Fibroblast of skin of right quadriceps (primary cell): ENCODE data around the gene DMXL1.

Source experiments
- DNase-seq: peaks from one replicate; pipeline ENCODE4 v3.0.0-alpha.2; 2013

The DMXL1 gene

DNA sequence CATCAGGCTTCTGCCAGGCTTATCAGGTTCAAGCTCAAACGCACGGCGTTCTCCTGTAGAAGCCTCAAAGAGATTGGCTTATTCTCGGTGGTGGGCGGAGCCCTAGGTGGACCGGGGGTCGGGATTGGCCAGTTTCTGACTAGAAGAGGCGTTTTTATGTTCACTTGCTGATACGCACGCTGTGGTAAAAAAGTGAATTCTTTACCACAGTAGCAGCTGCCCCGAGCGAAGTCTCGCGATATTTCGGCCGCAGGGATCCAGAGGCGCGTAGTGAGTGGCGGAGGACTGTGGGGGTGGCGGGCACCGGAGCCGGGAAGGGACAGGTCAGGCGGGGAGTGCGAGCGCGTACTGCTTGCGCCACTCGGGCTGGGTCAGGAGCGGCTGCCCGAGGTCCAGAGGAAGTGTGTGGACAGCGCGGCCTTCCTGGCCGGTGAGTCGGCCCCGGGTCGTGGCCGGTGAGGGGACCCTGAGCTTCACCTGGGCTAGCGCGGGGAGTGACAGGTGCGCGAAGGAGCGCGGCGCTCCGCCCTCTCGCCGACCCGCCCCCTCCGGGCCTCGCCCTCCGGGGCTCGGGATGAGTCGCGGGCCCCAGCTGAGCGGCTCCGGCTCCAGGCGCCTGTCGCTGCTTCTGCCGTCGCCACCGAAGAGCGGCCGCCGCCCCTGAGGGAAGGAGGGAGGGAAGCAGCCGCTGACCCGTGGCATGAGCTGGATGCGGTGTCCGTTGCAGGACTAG, at the start of gene DMXL1:
Gene DMXL1, plus strand, starts transcription at position 260 of the 733 bp plus-strand sequence. CDS start 483 bp downstream, outside the sequence.
- peak; percentile 99 for DNase-seq

GRCh38 chr5:119021149-119021732, 49.6 kb upstream of the DMXL1 start:
- DNase-seq, result no peak

DNA sequence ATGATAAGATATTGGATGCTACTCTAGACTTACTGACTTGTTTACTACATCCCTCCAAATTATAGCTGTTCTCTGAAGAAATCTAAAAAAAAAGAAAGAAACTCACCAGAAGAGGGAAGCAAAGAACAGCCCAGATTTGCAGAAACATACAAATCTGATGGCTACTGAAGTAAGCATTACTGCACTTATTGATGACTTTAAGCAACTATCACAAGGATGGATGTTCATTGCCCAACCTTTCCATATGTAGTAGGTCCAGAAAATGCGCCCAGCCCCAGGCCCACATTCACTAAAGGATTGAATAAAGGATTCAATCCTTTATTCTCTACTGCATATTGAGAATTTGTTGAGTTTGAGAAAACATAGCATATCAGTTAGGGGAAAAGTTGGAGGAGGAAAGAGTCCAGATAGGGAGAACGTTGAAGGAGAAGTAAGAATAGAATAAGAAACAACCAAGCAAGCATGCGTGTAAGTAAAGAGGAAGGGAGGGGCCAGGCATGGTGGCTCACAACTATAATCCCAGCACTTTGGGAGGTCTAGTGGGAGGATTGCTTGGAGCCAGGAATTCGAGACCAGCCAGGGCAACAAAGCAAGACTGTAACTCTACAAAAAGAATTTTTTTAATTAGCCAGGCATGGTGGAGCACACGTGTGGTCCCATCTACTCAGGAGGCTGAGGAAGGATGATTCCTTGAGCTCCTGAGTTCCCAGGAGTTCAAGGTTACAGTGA, 48.7 kb upstream of the DMXL1 start:
- peak; percentile 36 for DNase-seq

- DNase-seq, result no peak
Observed at GRCh38 chr5:119022773-119023172, 48.1 kb upstream of the DMXL1 start.

DNA sequence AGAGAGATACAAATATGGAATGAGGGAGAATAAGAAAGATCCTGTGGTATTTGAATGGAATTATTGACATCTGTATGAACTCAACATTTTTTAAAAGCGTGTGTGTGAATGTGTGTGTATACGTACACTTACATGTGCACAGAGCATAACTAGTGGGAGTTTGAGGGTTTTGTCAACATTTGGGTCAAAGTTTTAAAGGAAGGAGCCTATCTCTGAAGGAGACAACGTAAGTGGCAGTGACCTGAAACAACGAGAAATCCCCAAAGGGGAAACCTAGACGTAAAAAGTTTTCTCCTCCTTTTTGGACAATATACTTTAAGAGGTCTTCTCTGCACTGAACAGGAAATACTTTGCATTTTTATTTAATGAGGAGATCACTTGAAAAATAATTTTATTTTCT, 42.3 kb upstream of the DMXL1 start:
- peak; percentile 21 for DNase-seq

- no peak for DNase-seq
Observed at GRCh38 chr5:119031011-119031886, 39.6 kb upstream of the DMXL1 start.

- no peak for DNase-seq
Observed at GRCh38 chr5:119031905-119032304, 39.0 kb upstream of the DMXL1 start.

GRCh38 chr5:119032656-119033055, 38.2 kb upstream of the DMXL1 start:
- no peak for DNase-seq

GRCh38 chr5:119033135-119033534, 37.8 kb upstream of the DMXL1 start:
- DNase-seq, result no peak

DNA sequence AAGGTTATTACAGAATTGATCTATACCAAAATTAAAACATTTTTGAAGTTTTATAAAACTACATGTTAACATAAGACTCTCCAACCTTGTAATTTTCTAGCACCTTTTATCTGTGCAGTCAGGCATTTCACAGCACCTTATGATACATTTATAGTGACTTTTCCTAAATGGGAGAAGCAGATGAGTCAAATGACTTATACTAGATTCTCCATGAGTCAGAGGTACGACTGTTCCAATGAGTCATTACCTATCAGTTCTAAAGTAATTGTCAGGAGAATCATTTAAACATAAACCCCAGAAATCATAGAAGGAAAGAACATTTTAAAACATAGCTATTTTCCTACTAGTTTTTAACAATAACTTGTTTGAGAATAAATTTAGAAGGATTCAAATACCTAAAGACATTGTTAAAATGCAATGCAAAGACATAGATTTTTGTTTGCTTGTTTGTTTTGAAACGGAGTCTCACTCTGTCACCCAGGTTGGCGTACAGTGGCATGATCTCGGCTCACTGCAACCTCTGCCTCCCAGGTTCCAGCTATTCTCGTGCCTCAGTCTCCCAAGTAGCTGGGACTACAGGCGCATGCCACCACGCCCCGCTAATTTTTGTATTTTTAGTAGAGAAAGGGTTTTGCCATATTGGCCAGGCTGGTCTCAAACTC, 34.7 kb upstream of the DMXL1 start:
- DNase-seq, result peak; percentile 77

DNA sequence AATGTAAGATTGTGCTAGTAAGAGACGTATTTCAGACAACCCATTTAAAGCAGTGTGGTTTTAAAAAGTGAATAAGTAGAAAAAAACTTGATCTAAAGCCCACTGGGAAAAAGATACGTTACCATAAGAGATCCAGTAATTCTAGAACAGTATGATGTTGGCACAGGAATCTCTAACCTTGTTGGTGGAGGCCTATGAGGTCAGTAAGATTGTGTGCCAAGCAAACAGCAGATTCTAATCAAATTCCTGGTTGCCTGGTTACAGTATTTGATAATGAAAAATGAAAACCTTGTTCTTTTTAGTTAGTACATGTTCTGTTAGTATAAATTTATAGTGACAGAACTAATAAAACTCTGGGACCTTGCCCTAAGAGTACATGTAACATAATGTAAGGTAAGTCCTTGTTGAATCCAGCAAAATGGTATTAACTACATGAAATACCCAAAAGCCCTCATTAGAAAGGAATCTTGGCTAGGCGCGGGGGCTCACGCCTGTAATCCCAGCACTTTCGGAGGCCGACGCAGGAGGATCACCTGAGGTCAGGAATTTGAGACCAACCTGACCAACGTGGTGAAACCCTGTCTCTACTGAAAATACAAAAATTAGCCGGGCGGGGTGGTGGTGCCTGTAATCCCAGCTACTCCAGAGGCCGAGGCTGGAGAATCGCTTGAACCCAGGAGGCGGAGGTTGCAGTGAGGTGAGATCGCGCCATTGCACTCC, 33.2 kb upstream of the DMXL1 start:
- DNase-seq, result peak; percentile 33

DNA sequence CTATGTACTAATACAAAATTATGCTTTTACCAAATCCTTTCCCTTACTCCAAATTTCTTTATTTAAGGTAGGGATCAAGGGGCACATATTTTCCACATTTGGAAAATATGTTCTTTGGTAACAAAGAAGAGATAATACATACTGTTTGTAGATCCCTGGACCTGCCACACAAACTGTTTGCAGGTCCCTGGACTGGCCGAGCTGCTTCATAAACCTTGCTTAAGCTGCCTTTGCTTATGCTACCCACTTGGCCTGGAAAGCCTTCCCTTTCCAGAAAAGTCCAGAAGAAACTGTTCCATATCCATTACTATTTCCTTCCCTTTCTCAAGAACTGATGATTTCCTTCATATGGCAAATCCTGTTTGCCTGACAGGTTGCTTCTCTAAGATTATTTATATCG, 22.6 kb upstream of the DMXL1 start:
- no peak for DNase-seq

- DNase-seq, result peak; percentile 56
Observed at GRCh38 chr5:119049824-119050449, 20.9 kb upstream of the DMXL1 start.

- DNase-seq, result no peak
Observed at GRCh38 chr5:119054101-119054500, 16.8 kb upstream of the DMXL1 start.

- no peak for DNase-seq
Observed at GRCh38 chr5:119055294-119055693, 15.6 kb upstream of the DMXL1 start.

DNA sequence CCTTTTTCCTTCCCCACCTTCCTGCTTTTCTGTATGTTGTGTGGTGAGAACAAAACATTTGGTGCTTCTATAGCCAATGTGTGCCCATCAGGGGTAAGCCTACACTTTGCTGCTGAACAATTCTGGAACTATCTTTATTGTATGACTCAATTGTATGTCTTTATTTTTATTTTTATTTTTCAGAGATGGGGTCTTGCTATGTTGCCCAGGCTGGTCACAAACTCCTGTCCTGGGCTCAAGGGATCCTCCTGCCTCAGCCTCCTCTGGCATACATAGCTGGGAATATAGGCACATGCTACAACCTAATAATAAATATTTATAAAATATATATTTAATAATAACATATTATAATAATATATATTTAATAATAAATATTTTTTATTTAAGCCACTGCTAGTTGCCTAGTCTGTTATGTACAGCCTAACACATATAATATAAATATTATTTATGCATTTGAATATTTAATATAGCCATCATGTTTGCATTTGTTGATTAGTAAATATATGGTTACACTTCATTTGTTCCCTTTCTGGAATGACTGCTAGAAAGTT, 11.8 kb upstream of the DMXL1 start:
- DNase-seq, result no peak

DNA sequence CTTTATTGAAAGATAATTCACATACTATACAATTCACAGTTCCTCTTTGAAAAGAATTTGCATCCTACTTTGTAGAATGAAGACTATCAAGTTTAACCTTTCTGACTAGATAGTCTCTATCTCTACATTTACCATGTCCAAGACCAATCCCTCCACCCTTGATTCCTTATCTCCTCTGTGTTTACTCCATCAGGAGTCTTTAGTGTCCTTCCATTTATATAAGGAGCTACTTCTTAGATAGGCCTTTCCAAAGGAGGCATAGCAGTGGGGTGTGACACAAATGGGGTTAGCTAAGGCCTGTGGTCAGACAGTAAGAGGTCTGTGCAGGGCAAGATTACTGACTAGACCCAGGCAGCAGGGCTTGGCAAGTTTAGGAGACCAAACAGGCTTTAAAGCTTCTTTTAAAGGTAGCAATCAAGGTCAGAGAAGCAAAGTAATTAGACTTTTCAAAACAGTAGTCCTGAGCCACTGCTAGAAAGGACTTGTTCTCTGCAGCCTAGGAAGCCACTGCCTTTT, 11.1 kb upstream of the DMXL1 start:
- no peak for DNase-seq

DNA sequence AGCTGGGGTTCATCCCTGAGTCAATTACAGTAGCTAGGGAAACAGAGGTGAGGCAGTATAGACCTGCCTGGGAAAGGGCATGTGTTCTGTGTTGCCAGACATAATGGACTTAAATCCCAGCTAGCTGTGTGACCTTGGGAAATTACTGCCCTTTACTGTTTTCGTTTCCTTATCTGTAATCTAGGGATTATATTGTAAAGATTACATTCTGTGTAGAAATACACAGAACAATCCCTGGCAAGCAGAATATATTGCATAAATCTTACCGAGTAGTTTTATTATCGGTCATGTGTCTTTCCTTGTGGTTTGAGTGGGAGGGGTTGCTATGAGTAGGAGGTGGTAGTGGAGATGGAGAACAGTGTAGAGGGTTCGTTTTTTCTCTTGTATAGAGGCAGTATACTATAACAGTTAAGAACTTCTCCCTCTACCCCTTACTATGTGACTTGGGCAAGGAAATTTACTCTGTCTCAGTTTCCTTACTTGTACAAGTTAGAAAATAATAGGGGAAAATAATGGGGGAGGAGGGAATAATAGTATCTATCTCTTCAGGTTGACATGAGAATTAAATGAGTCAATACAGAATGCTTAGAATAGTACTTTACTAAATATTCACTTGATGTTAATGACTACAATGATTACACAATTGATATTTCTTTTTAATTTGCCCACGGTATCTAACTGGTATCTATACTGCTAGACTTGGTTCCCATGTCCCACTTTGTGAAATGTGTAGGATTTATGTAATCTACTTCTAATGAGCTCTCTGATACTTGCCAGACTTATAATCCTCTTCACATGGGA, 7.1 kb upstream of the DMXL1 start:
- DNase-seq, result peak; percentile 14

GRCh38 chr5:119067450-119067849, 3.4 kb upstream of the DMXL1 start:
- no peak for DNase-seq

- no peak for DNase-seq
Observed at GRCh38 chr5:119070578-119070827, 384 bp upstream of the DMXL1 start.
